HepG2 (cell line): ENCODE measurements around the gene PRSS48.

ENCODE experiments used
- EP300 ChIP-seq, 3 experiments: sonication (generic) in 1 of 3; formaldehyde crosslinking in 1 of 3; IDR thresholded peaks; 2 replicates each; pipeline versions ENCODE4 v1.5.1 to v1.6.1; 2011 to 2020; ENCODE audit warnings: low read depth in 2 of 3, low read length in 2 of 3, borderline replicate concordance in 1 of 3, improper control_type of control experiment in 1 of 3, mild to moderate bottlenecking in 1 of 3, missing genetic modification reagents in 1 of 3, moderate library complexity in 1 of 3
- EZH2 ChIP-seq: conservative IDR thresholded peaks from 2 replicates; pipeline ENCODE4 v1.6.1; 2012; ENCODE audit warnings: mild to moderate bottlenecking, low read depth, low read length, moderate library complexity
- ZSCAN20 ChIP-seq: sonication (generic); formaldehyde crosslinking; IDR thresholded peaks from 2 replicates; pipeline ENCODE4 v1.4.0; 2020; ENCODE audit warnings: missing genetic modification reagents, mild to moderate bottlenecking, borderline replicate concordance
- TF ChIP-seq, protein P1 (sequence below): sonication (generic); formaldehyde crosslinking; IDR thresholded peaks from 2 replicates; pipeline ENCODE4 v1.4.0; 2020; ENCODE audit warnings: missing genetic modification reagents, mild to moderate bottlenecking, borderline replicate concordance

DNA sequence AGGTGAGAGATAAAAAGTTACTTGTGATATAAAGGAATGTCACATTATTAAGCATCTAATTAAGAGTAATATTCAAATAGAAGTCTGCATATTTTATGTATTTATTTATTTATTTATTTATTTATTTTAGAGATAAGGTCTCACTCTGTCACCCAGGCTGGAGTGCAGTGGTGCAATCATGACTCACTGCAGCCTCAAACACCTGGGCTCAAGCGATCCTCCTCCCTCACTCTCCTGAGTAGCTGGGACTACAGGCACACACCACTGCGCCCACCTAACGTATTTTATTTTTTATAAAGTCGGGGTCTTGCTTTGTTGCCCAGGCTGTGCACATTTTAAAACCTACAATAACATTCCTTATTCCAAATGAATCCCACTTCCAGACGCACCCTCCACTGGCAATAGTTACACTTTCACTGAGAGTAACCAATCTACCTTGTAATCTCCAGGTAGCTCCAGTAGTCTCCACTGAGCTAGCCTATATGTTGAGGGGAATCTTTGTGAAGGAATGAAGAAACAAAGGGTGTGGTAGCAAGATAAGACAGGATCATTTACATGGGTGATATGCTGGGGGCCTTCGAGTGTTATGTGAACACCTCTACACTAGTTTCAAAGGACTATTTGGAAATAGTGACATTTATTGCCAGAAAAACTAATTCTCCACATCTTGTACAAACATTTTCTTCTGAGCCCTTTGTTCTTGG lies 36.5 kb downstream of the PRSS48 start:
- TF ChIP-seq EP300 (IDR thresholded peaks at IDR 0.05; ENCODE audit: low read depth in 2 of 2, low read length in 2 of 2) (no peak), EP300 (CRISPR knock-in tag; IDR thresholded peaks at IDR 0.05; ENCODE audit: borderline replicate concordance) (no peak), ZSCAN20 (CRISPR knock-in tag) (no peak), EZH2 (no peak)
- TF ChIP-seq, protein P1, sequence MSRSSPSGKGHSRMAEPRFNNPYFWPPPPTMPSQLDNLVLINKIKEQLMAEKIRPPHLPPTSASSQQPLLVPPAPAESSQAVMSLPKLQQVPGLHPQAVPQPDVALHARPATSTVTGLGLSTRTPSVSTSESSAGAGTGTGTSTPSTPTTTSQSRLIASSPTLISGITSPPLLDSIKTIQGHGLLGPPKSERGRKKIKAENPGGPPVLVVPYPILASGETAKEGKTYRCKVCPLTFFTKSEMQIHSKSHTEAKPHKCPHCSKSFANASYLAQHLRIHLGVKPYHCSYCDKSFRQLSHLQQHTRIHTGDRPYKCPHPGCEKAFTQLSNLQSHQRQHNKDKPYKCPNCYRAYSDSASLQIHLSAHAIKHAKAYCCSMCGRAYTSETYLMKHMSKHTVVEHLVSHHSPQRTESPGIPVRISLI (CRISPR knock-in tag), result no peak
